Activated CD4-positive, alpha-beta memory T cell treated with anti-CD3 and anti-CD28 coated beads for 36 hours (primary cell): Measurements from ENCODE around the gene REC114. TPM values are rescaled to one million over a fixed set of nuclear protein-coding genes. Genes with fewer than 3 reads are reported as not detected.
"Not testable (repeated sequence)": the region's sequence is repeated elsewhere in the genome, so short reads cannot be mapped to it uniquely, and the experiment has no call there.

Source experiments
- CTCF ChIA-PET: fragments of 350-600 bp; sonication (Branson Sonifier 250); formaldehyde crosslinking; loops from one replicate; lab custom pipeline; 2021; ENCODE audit warnings: antibody characterized with exemption, inconsistent platforms; lab: Charles Lee
- POLR2A ChIA-PET: fragments of 350-600 bp; sonication (Branson Sonifier 250); formaldehyde crosslinking; loops from one replicate; lab custom pipeline; 2021; ENCODE audit warnings: antibody characterized with exemption; lab: Charles Lee
- DNase-seq: peaks from one replicate; pipeline ENCODE4 v3.0.0-alpha.2; 2020
- H3K27ac Mint-ChIP-seq: one replicate; pipeline ENCODE4 v1.8.0; 2021; ENCODE audit warnings: mixed read lengths
- H3K27me3 Mint-ChIP-seq: one replicate; pipeline ENCODE4 v1.8.0; 2021; ENCODE audit warnings: mixed read lengths
- H3K36me3 Mint-ChIP-seq: one replicate; pipeline ENCODE4 v1.8.0; 2021; ENCODE audit warnings: mixed read lengths
- H3K4me1 Mint-ChIP-seq: one replicate; pipeline ENCODE4 v1.8.0; 2021; ENCODE audit warnings: low read depth, mixed read lengths
- H3K4me3 Mint-ChIP-seq: one replicate; pipeline ENCODE4 v1.8.0; 2021; ENCODE audit warnings: mild to moderate bottlenecking, mixed read lengths
- H3K9me3 Mint-ChIP-seq: one replicate; pipeline ENCODE4 v1.8.0; 2021; ENCODE audit warnings: mixed read lengths
- intact Hi-C: fragments of 100-400 bp; cut with micrococcal nuclease; formaldehyde crosslinking; loops from one replicate; pipeline ENCODE4 v1.15.1; 2023
- total RNA-seq, 2 experiments: library from RNA; stranded (reverse); gene quantifications; one replicate each; pipeline ENCODE4 v1.2.3, GENCODE V29; 2021

The REC114 gene
- total RNA-seq, 2 experiments from 2014 or later, result not detected

GRCh38 chr15:73539212-73540128, 96.5 kb downstream of the REC114 start:
- H3K9me3 Mint-ChIP-seq, result no peaks in the 10 kb centered on the region
- no peaks in the 10 kb centered on the region for H3K4me1 Mint-ChIP-seq
- ChIA-PET POLR2A (no interaction called here), CTCF (no interaction called here)
- no peak overlapping the region for H3K4me3 Mint-ChIP-seq
- H3K36me3 Mint-ChIP-seq, result no peaks in the 10 kb centered on the region
- no peak overlapping the region for H3K27ac Mint-ChIP-seq
- intact Hi-C loops, result no loop called here
- no peaks in the 10 kb centered on the region for H3K27me3 Mint-ChIP-seq
- DNase-seq, result no peak

- intact Hi-C loops, result no loop called here
- Mint-ChIP-seq H3K36me3 (no peaks in the 10 kb centered on the region), H3K9me3 (no peaks in the 10 kb centered on the region), H3K27me3 (no peaks in the 10 kb centered on the region), H3K4me3 (no peak overlapping the region), H3K27ac (no peak overlapping the region), H3K4me1 (no peaks in the 10 kb centered on the region)
- ChIA-PET CTCF (no interaction called here), POLR2A (no interaction called here)
- no peak for DNase-seq
Observed at GRCh38 chr15:73540161-73540560, 97.2 kb downstream of the REC114 start.

DNA sequence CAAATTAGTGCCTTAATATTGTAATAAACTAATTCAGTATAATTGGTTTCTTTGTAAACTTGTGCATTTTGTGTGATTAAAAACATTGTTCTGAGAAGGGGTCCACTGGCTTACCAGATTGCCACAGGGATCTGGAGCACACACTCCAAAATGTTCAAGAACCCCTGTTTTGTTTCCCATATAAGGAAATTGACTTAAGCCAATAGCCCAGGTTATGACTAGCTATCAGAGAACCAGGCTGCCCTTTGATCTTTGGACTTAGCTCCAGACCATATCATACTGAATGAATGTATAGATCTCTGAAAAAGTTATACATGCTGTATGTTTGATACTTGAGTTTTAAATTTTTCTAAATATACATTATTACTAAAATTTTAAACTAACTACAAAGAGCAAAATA, 98.5 kb downstream of the REC114 start:
- DNase-seq, result no peak
- no peaks in the 10 kb centered on the region for H3K4me1 Mint-ChIP-seq
- ChIA-PET POLR2A (no interaction called here), CTCF (interaction anchor here (0.7 kb wide), 1 partner anchor 1146 kb away, joined by 3 read pairs; no protein-coding TSS in a partner anchor)
- H3K27me3 Mint-ChIP-seq, result no peaks in the 10 kb centered on the region
- intact Hi-C loops, result no loop called here
- no peaks in the 10 kb centered on the region for H3K36me3 Mint-ChIP-seq
- no peak overlapping the region for H3K4me3 Mint-ChIP-seq
- H3K27ac Mint-ChIP-seq, result no peak overlapping the region
- no peaks in the 10 kb centered on the region for H3K9me3 Mint-ChIP-seq

- intact Hi-C loops, result not testable (repeated sequence)
Observed at GRCh38 chr15:73548925-73549324, 106.0 kb downstream of the REC114 start.

DNA sequence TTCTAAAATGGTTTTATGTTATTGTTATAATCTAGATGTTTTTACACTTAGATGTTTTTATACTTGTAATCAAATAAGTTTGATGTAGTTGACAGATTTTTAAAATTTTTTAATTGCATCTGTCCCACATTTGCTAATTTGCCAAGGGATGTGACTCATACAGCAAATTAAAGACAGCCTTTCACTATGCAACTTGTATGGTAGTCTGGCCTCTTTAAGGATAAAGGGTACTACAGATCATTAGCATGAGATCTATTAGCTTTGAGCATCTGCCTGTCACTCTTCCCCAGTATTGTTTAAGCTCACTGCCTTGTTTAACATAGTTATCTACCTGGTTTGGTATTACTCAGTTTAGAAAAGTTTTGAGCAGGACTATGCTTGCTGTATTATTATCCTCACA, 107.2 kb downstream of the REC114 start:
- intact Hi-C loops, result no loop called here
- no peaks in the 10 kb centered on the region for H3K36me3 Mint-ChIP-seq

More at GRCh38 chr15:73548925-73549324, 106.0 kb downstream of the REC114 start:
- H3K27ac Mint-ChIP-seq, H3K27me3 Mint-ChIP-seq, H3K4me3 Mint-ChIP-seq, H3K4me1 Mint-ChIP-seq, DNase-seq, H3K36me3 Mint-ChIP-seq, CTCF ChIA-PET, H3K9me3 Mint-ChIP-seq, POLR2A ChIA-PET: not testable (repeated sequence)

GRCh38 chr15:73555080-73555479, 112.1 kb downstream of the REC114 start:
- Mint-ChIP-seq H3K27me3 (no peaks in the 10 kb centered on the region), H3K4me1 (no peaks in the 10 kb centered on the region), H3K36me3 (peaks cover 11% of the 10 kb centered on the region), H3K9me3 (no peaks in the 10 kb centered on the region), H3K27ac (no peak overlapping the region), H3K4me3 (no peak overlapping the region)
- ChIA-PET CTCF (no interaction called here), POLR2A (no interaction called here)
- no peak for DNase-seq
- intact Hi-C loops, result no loop called here

More for the DNA sequence above, 107.2 kb downstream of the REC114 start:
- CTCF ChIA-PET, result interaction anchor here (0.7 kb wide), 1 partner anchor 149 kb away, joined by 3 read pairs; no protein-coding TSS in a partner anchor
- Mint-ChIP-seq H3K27ac (no peak overlapping the region), H3K27me3 (no peaks in the 10 kb centered on the region), H3K4me1 (no peaks in the 10 kb centered on the region), H3K4me3 (no peak overlapping the region), H3K9me3 (no peaks in the 10 kb centered on the region)
- no peak for DNase-seq
- POLR2A ChIA-PET, result no interaction called here

- no peak overlapping the region for H3K27ac Mint-ChIP-seq
- no peaks in the 10 kb centered on the region for H3K9me3 Mint-ChIP-seq
- intact Hi-C loops, result no loop called here
- H3K27me3 Mint-ChIP-seq, result no peaks in the 10 kb centered on the region
- POLR2A ChIA-PET, result no interaction called here
- H3K4me1 Mint-ChIP-seq, result no peaks in the 10 kb centered on the region
- no peak overlapping the region for H3K4me3 Mint-ChIP-seq
- peaks cover 25% of the 10 kb centered on the region for H3K36me3 Mint-ChIP-seq
- no peak for DNase-seq
- CTCF ChIA-PET, result interaction anchor here (0.9 to 5.5 kb wide), 3 partner anchors 11 to 140 kb away, joined by 5 to 125 read pairs (median 40); partner anchors contain the start of gene NPTN
Observed at GRCh38 chr15:73558529-73558928, 115.6 kb downstream of the REC114 start.

GRCh38 chr15:73560501-73561117, 117.6 kb downstream of the REC114 start:
- Mint-ChIP-seq H3K4me1 (no peaks in the 10 kb centered on the region), H3K27ac (no peak overlapping the region), H3K36me3 (peaks cover 28% of the 10 kb centered on the region), H3K4me3 (no peak overlapping the region), H3K9me3 (no peaks in the 10 kb centered on the region), H3K27me3 (no peaks in the 10 kb centered on the region)
- CTCF ChIA-PET, result interaction anchor here (0.6 to 5.5 kb wide), 18 partner anchors 9 to 296 kb away, joined by 3 to 125 read pairs (median 3); partner anchors contain the start of gene NPTN
- POLR2A ChIA-PET, result interaction anchor here (1.3 kb wide), 1 partner anchor 75 kb away, joined by 4 read pairs; no protein-coding TSS in a partner anchor
- no peak for DNase-seq
- intact Hi-C loops, result loop anchor here (1.0 kb wide), 2 partner anchors 76 to 140 kb away; no protein-coding TSS in a partner anchor

DNA sequence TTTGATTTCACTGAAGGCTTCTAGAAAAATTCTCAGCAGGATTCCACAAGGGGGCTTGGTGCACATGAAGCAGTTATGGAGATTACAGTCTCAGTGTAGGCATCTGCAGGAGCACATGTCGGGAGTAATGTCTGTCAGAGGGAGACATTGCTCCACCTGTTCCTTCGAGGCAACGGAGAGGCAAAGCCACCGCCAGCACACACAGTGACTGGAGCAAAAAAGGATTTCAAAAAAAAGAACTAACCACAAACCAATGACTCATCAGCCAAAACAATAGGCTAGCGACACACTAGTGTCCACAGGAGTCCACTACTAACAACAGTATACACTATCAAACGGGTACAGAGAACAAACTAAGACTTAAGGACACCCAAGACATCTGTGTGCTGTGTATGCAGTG, 121.3 kb downstream of the REC114 start:
- no peaks in the 10 kb centered on the region for H3K27me3 Mint-ChIP-seq
- peaks cover 34% of the 10 kb centered on the region for H3K36me3 Mint-ChIP-seq
- H3K27ac Mint-ChIP-seq, result no peak overlapping the region
- CTCF ChIA-PET, result interaction anchor here (1.0 to 5.5 kb wide), 2 partner anchors 70 to 135 kb away, joined by 3 to 125 read pairs; partner anchors contain the start of gene NPTN
- no peak overlapping the region for H3K4me3 Mint-ChIP-seq
- DNase-seq, result no peak
- POLR2A ChIA-PET, result no interaction called here
- intact Hi-C loops, result no loop called here
- no peaks in the 10 kb centered on the region for H3K4me1 Mint-ChIP-seq
- H3K9me3 Mint-ChIP-seq, result no peaks in the 10 kb centered on the region

DNA sequence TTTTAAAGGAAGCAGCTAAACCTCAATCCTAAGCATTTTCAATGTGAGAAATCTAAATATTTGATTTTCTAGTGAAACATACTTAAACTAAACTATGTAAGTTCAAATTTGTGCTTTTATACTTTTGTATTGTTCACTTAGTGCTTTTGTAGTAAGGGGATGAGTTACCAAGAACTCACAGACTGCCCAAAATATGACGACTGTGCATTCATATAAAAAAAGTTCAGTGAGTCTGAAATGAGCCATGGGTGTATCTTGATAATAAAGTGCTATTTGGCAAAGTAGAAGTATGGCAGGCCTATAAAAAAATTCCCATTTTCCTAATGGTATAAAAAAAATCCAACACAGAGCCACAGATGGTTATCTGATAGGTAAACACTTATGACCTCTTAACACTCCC, 124.1 kb downstream of the REC114 start:
- H3K4me3 Mint-ChIP-seq, result no peak overlapping the region
- no peaks in the 10 kb centered on the region for H3K27me3 Mint-ChIP-seq
- peaks cover 15% of the 10 kb centered on the region for H3K4me1 Mint-ChIP-seq
- H3K9me3 Mint-ChIP-seq, result no peaks in the 10 kb centered on the region
- H3K27ac Mint-ChIP-seq, result no peak overlapping the region
- DNase-seq, result no peak
- intact Hi-C loops, result no loop called here
- ChIA-PET POLR2A (no interaction called here), CTCF (interaction anchor here (0.8 to 1.7 kb wide), 4 partner anchors 40 to 326 kb away, joined by 3 to 8 read pairs (median 3); no protein-coding TSS in a partner anchor)
- peaks cover 50% of the 10 kb centered on the region for H3K36me3 Mint-ChIP-seq

DNA sequence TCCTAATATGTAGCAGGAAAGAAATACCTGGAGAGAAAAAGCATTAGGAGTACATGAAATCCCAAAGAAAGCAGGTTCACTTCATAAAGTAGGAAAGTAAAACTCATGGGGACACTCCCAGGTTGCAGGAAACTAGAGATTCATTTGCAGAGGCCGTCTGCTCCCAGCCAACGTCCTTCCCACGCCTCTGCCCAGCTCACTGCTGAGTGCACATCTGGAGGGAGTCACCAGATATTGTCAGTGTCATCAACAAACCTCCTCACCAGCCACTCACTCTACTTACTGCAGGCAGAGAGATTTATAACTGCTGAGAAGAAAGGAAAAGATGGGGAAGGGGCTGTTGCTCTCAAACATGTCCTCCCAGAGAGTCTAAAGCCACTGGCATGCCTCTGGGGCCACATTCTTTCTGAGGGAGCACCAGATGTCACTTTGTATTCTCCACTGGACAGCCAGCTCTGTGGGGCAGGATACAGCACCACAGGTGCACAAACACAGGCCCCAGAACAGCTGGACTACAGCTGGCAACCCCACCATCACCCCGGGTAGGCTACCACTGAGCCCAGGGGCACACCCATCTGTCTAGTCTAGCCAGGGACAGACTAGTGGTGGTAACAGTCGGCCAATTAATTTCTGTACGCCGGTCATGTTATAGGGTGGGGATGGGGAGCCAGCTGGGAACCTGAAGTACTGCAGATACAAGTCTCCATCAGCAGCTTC, 125.8 kb downstream of the REC114 start:
- POLR2A ChIA-PET, result no interaction called here
- intact Hi-C loops, result no loop called here
- H3K27me3 Mint-ChIP-seq, result no peaks in the 10 kb centered on the region
- peaks cover 45% of the 10 kb centered on the region for H3K36me3 Mint-ChIP-seq
- CTCF ChIA-PET, result interaction anchor here (1.2 to 4.0 kb wide), 4 partner anchors 8 to 136 kb away, joined by 3 to 25 read pairs (median 5); no protein-coding TSS in a partner anchor
- DNase-seq, result no peak
- no peak overlapping the region for H3K27ac Mint-ChIP-seq
- H3K9me3 Mint-ChIP-seq, result no peaks in the 10 kb centered on the region
- H3K4me1 Mint-ChIP-seq, result peaks cover 19% of the 10 kb centered on the region
- no peak overlapping the region for H3K4me3 Mint-ChIP-seq
